SK-N-MC (cell line): ENCODE data around the gene LAIR1.
"Not testable (repeated sequence)": the region's sequence is repeated elsewhere in the genome, so short reads cannot be mapped to it uniquely, and the experiment has no call there.

Source experiments
- EZH2 ChIP-seq: fragments of 200-600 bp; sonication (generic); IDR thresholded peaks from one replicate; pipeline ENCODE4 v1.6.1; 2017; ENCODE audit warnings: antibody characterized with exemption
- POLR2AphosphoS5 ChIP-seq: IDR thresholded peaks from 2 replicates; pipeline ENCODE4 v1.6.1; 2012; ENCODE audit warnings: mild to moderate bottlenecking, low read depth, low read length, borderline replicate concordance

DNA sequence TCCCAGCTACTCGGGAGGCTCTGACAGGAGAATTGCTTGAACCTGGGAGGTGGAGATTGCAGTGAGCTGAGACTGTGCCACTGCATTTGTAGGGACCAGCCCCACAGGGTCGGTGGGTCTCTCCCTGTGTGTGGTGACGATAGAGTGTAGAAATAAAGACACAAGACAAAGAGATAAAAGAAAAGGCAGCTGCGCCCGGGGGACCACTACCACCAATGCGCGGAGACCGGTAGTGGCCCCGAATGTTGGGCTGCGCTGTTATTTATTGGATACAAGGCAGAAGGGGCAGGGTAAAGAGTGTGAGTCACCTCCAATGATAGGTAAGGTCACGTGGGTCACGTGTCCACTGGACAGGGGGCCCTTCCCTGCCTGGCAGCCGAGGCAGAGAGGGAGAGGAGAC lies 42.4 kb downstream of the LAIR1 start:
- not testable (repeated sequence) for TF ChIP-seq POLR2AphosphoS5, EZH2
